HTERT RPE-1 (cell line): Measurements from ENCODE around the gene ZNF653.

Experiments
- in situ Hi-C: fragments of 300-500 bp; cut with MboI; formaldehyde crosslinking; loops from 4 replicates; pipeline ENCODE4 v1.14.3; 2020; ENCODE audit warnings: low sequenced_read_pairs

The ZNF653 gene, protein sequence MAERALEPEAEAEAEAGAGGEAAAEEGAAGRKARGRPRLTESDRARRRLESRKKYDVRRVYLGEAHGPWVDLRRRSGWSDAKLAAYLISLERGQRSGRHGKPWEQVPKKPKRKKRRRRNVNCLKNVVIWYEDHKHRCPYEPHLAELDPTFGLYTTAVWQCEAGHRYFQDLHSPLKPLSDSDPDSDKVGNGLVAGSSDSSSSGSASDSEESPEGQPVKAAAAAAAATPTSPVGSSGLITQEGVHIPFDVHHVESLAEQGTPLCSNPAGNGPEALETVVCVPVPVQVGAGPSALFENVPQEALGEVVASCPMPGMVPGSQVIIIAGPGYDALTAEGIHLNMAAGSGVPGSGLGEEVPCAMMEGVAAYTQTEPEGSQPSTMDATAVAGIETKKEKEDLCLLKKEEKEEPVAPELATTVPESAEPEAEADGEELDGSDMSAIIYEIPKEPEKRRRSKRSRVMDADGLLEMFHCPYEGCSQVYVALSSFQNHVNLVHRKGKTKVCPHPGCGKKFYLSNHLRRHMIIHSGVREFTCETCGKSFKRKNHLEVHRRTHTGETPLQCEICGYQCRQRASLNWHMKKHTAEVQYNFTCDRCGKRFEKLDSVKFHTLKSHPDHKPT

DNA sequence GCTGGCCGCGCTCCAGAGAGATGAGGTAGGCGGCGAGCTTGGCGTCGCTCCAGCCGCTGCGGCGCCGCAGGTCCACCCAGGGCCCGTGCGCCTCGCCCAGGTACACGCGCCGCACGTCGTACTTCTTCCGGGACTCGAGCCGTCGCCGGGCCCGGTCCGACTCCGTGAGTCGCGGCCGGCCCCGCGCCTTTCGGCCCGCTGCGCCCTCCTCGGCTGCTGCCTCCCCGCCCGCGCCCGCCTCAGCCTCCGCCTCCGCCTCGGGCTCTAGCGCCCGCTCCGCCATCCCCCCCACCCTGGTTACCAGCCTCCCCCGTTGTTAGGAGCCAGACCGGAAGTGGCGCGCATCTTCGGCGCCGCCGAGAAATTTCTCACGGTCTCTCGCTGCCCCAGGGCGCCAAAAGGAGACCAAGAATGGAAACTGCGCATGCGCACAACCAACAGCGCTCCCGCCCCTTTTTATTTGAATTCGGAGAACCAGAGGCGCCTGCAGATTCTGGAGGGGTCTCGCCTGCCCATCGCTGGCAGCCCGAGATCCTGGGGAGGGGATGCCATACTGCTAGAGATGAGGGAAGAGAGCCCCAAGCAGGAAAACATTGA is at the start of gene ZNF653:
TSS of gene ZNF653 (minus strand) at position 336 of the 597 bp plus-strand sequence. CDS start at position 283, 53 bp downstream.
- in situ Hi-C loops = no loop called here

DNA sequence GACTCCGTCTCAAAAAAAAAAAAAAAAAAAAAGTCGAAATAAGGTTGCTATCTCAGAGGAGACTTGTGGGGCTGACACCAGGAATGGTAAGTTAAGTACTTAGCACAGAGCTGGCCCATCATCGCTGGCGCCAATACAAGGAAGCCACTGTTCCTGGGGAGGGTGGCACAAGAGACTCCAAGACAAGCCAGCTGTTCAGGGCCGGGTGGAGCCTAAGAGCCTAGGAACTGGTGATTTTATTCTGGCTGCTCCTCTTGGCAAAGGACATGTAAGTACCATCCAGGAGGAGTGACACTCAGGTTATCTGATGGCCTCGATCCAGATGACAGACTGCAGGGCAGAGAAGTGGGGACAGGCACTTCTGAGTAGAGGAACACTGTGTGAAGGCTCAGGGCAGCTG is 49.6 kb upstream of the ZNF653 start:
- in situ Hi-C loops = no loop called here

DNA sequence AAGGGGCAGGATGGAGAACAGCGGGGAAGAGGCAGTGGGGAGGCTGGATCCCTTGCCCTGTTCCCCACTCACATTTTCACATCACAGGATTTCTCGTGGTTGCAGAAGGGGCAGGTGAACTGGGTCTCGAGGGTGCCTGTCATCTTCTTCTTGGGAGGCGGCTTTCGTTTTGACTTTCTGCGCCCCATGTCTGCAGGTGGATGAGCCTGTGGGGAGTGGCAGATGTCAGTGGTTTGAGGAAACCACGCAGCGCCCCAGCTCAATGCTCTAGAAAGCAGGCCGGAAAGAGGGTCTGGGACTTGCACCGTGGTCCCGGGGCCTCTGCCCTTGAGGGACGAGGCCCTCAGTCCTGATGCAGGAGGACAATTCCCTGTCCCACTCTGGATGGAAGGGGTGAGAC is 48.5 kb upstream of the ZNF653 start:
- in situ Hi-C loops = no loop called here

DNA sequence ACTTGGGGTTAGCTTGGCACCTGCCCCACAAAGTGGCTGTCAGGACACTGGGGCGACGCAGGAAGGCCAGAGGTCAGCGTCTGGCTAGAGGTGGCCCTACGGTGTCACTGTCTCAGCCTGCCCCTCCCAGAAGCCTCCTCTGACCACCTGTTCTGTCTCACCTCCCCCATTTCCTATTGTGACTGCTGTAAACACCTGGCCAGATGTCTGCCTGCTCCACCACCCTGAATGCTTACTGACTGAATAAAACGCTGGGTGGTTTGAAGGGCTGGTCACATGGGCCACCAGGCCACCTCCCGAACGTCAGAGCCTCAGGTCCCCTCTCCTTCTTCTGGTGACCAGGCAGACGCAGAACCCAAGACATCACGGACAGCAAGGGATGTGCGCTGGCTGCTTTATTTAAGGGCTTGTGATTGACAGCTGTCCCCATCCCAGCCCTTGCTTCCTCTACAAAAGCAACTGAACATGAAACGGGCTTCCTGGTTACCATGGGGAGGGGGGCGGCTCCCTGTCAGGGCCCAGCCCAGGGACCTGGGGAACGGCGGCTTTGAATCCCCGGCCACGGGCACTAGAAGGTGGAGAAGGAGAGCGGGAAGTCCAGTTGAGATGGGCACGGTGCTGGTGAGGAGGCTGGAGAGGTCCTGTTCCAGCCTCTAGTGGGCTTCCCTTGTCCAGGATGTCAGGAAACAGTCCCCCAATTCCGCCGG is 47.2 kb upstream of the ZNF653 start:
- in situ Hi-C loops = no loop called here

DNA sequence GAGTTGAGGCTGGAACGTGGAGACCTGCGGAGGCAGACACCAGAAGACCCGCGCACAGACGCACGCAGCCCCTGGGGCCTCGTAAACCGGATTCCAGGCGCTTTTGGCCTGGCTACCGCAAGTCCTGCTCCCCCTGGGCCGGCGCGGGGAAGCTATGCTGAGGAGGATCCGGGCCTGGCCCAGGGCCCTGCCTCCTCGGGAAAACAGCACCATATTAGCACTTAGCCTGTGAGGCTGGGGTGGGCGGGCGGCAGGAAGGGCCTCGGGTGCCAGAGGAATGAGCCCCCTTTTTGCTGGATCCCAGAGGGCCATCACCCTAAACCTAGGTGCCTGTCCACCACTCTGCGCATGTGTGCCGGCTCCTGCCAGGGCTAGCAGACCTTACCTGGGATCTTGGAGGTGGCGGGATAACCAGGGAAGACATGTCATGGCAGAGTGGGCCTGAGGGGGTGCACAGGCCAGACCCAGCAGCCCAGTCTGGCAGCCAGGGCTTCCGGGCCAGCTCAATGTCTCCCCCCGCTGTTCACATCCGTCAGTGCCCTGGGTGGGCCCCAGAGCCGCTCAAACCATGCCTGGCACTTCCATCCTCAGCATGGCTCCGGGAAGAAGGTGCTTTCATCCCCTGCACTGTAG is 46.1 kb upstream of the ZNF653 start:
- in situ Hi-C loops = no loop called here

DNA sequence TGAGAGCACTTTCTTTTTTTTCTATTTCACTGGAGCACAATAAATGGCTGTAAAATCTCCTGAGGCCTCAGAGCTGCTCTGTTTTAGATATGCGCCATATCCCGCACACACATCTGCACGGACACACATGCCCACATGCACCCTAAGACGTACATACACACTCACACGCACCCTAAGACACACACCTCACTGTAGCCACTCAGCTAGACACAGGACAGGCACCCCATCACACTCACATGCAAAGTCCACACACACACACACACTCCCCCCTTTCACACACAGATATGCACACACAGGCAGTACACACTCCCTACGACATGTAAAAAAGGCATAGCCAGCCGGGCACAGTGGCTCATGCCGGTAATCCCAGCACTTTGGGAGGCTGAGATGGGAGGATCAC is 44.6 kb upstream of the ZNF653 start:
- in situ Hi-C loops = no loop called here

DNA sequence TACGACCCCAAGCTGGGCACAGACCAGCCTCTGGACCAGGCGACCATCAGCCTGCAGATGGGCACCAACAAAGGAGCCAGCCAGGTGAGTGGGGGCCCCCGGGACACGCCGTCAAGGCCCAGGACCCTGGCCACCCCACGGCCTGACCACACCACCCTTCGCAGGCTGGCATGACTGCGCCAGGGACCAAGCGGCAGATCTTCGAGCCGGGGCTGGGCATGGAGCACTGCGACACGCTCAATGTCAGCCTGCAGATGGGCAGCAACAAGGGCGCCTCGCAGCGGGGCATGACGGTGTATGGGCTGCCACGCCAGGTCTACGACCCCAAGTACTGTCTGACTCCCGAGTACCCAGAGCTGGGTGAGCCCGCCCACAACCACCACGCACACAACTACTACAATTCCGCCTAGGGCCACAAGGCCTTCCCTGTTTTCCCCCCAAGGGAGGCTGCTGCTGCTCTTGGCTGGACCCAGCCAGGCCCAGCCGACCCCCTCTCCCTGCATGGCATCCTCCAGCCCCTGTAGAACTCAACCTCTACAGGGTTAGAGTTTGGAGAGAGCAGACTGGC is 43.8 kb upstream of the ZNF653 start:
- in situ Hi-C loops = no loop called here

DNA sequence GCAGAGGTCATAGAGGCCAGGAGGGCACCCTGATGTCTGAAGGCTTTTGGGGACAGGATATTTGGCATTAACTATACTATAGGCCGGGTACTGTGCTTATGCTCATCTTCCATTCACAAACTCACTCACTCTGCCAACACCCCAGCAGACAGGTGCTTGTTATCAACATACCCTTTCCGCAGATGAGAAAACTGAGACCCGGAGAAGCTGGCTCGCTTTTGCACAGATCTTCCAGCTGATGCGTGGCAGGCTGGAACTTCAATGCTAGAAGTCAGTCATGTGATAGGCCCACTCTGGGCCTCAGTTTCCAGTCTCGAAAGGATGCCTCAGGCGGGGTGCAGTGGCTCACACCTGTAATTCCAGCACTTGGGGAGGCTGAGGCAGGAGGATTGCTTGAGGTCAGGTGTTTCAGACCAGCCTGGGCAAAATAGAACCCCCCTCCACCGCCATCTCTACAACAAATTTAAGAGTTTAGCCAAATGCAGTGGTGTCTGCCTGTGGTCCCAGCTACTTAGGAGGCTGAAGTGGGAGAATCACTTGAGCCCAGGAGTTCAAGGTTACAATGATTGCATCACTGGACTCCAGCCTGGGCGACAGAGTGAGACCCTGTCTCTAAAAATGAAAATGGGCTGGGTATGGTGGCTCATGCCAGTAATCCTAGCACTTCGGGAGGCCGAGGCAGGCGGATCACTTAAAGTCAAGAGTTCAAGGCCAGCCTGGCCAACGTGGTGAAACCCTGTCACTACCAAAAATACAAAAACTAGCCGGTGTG is 42.5 kb upstream of the ZNF653 start:
- in situ Hi-C loops = no loop called here

DNA sequence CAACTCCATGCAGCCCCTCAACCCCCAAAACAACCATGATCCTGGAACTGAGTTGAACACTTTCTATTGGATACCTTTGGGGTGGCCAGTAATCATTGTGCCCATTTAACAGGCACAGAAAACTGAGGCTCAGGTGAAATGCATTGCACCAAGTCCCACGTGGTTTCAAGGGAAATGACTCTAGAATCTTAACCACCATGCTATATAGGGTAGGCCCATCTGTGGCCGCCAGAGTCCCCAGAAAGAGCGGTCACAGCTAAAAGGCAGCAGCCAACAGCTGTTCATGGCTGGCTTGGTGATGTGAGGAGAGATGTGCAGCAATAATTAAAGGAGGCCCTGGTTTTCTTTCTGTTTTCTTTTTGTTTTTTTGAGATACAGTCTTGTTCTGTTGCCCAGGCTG is 35.6 kb upstream of the ZNF653 start:
- in situ Hi-C loops = no loop called here

DNA sequence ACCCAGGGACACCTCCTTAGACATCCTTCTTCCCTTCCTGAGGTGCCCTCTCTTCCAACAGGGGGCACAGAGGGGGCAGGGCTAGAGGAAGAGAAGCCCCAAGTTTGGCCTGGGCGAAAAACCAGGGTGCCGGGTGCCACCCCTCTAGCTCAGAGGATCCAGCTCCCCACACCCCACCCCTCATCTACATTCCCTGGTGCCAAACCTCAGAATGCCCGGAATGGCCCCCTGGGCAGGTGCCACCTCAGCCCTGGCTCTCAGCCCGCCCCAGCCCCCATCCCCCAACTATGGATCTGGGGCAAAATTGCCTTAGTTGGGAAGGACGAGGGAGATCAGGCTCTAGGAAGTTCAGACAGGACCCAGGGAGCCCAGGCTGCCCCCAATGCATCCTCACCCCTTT is 35.0 kb upstream of the ZNF653 start:
- in situ Hi-C loops = no loop called here

DNA sequence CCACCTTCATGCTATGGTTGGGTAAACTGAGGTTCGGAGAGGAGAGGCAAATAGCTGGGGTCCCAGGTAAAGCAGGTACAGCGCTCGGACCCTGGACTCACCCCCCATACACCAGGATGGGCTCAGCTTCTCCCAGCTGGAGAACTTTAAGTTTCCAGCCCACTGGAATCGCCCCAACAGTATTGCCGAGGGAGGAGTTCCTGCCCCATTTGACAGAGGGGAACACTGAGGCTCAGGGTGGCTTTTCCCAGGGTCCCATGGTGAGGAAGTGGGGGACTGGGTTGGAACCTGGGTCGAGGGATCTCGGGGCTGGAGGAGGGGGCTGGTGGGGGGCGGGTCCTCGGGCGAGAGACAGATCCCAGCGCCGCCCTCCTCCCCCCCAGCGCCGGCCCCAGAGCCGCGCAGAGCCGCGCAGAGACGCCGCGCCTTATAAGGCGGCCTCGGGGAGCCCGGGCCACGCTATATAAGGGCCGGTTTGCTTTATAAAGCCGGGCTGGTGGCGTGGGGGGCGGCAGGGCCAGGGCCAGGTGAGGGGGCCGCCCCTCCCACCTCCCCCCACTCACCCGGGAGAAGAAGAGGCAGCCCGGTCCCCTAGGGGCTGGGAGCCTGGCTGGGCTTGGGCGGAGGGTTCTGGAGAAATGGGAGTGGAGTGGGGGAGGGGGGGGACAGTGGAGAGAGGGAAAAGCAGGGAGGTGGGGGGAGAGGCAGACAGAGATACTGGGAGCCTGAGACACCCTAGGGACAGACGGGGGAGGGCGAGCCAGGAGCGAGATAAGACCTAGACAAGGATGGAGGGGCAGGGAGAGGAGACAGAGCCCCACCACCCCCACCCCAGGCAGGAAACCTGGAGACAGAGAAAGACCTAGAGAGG is 34.1 kb upstream of the ZNF653 start:
- in situ Hi-C loops = no loop called here

DNA sequence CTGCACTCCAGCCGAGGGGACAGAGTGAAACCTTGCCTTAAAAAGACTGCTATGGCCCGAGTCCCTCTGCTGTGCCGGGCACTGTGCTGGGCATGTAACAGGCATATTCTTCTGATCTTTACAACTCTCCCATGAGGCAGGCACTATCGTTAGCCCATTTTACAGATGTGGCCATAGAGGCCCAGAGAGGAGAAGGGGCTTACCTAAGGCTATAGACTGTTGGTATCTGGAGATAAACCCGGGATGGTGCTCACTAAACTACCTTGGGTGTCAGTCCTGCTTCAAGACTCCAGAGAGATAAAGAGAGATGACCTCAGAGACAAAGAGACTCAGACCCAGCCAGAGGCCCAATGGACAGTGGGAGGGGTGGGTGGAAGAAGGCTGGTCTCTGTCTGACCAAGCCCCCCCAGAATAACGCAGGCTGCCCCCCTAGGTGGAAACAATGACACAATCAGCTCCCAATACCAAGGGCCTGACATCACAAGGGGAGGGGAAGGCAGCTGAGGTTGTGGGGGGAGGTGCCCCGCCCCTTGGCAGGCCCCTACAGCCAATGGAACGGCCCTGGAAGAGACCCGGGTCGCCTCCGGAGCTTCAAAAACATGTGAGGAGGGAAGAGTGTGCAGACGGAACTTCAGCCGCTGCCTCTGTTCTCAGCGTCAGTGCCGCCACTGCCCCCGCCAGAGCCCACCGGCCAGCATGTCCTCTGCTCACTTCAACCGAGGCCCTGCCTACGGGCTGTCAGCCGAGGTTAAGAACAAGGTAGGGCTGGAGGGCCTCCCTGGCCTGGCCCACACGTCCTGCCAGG is 32.8 kb upstream of the ZNF653 start, which contains the start of gene CNN1:
TSS of gene CNN1 (plus strand) at position 620 of the 805 bp plus-strand sequence. CDS start at position 697, 77 bp downstream.
- in situ Hi-C loops = no loop called here

DNA sequence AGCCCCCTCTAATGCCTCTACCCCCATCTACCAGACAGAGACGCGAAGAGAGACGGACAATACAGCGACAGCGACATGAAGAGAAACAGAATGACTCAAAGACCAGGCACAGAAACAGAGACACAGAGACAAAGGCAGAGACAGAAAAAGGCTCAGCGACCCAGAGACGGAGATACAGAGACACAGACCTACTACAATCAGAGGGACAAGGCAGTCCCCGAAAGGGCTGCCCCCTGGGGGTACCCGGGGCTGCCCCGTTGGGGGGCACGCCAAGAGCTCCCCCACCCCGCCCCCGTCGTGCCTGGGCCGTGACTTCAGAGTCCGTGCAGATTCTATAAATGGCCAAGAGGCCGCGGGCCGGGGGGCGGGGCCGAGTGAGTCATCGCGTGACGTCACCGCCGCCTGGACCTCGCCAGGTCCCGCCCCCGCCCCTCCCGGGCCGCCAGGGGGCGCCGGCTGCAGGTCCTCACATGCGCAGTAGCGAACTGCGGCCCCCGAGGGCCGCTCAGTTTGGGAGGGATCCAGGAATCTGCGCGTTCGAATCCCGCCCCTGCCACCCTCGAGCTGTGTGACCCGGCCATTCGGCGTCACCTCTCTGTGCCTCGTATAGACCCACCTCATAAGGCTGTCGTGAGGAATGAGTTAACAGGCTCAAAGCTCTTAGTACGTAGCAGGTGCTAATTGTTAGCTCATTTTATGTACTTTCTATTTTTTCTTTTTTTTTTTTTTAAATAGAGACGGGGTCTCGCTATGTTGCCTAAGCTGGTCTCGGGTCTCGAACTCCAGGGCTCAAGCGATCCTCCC is 30.4 kb upstream of the ZNF653 start:
- in situ Hi-C loops = no loop called here

DNA sequence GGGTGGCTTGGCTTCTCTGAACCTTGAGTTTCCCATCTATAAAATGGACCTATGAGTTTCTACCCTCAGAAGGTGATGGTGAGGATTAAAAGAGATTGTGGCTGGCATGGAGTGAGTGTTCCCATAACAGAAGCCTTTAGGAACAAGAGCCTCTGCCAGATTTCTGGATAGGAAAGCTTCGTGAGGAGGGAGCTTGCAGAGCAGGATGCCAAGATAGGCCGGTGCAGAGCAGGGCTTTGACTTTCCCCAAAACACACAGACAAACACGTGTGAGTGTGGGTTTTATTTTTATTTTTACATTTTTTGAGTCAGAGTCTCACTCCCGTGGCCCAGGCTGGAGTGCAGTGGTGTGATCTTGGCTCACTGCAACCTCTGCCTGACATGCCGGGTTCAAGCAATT is 29.3 kb upstream of the ZNF653 start:
- in situ Hi-C loops = no loop called here

DNA sequence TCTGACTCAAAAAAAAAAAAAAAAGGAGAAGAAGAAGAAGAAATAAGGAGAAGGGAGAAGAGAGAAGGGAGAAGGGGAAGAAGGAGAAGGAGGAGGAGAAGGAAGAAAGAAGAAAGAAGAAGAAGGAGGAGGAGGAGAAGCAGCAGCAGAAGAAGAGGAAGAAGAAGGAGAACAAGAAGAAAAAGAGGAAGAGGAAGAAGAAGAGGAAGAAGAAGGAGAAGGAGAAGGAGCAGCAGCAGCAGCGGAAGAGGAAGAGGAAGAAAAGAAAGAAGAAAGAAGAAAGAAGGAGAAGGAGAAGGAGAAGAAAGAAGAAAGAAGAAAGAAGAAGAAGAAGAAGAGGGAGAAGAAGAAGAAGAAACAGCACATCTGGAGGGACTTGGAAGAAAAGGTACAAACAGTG is 28.9 kb upstream of the ZNF653 start:
- in situ Hi-C loops = no loop called here

DNA sequence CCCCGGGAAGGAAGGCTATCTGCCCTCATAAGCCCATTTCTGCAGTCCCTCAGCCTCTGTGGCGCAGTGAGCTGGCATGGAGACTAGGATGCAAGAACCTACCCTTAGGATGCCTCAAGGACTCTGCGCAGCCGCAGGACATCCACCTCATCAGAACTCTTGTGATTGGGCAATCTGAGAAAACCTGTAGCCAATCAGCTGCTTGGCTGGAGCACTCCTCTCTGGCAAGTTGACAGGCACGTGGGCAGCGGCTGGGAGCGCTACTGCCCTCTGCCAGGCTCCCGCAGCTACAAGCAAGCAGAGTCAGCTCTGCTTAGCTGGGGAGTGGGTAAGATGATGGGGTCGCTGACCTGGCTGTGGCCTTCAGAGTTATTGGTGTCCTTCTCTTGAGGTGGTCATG is 24.8 kb upstream of the ZNF653 start:
- in situ Hi-C loops = no loop called here
